ENCODE measurements around the gene TLR8.

DNA sequence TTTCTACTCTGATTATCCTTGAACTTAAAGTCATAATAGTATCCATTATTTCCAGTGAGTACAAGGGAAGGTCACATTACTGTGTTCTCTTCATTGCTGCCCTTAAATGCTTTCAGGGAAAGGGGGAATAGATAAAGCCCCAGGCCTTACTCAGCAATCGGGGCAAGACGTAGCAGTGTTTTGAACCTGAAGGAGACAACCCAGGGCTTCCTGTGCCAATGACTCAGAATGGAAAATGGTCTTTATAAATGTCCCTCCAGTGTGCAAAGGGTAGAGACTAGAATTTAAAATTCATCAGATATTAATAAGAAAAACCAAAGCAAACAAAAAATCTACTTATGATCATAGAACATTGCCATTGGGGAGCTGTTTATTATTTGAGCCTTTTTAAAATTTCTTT lies 23.7 kb downstream of the TLR8 start:
- TF ChIP-seq DNMT3B (CRISPR knock-in tag; conservative IDR thresholded peaks at IDR 0.05) (no peak), HOXA7 (CRISPR knock-in tag; IDR thresholded peaks at IDR 0.05) (no peak), CHD2 (IDR thresholded peaks at IDR 0.05; ENCODE audit: low read depth, low read length) (no peak), RAD21 (CRISPR knock-in tag; IDR thresholded peaks at IDR 0.05) (no peak), TCF7 (IDR thresholded peaks at IDR 0.05; ENCODE audit: low read depth) (no peak), ZNF296 (CRISPR knock-in tag; conservative IDR thresholded peaks at IDR 0.05) (no peak), NCOA2 (CRISPR knock-in tag; IDR thresholded peaks at IDR 0.05) (no peak), FOXK1 (CRISPR knock-in tag; IDR thresholded peaks at IDR 0.05; ENCODE audit: borderline replicate concordance, low read depth) (no peak), CCAR2 (optimal IDR thresholded peaks at IDR 0.05; ENCODE audit: low read depth, low read length) (no peak), RFX5 (IDR thresholded peaks at IDR 0.05; ENCODE audit: low read depth, low read length) (no peak)
- TF ChIP-seq, protein P1, sequence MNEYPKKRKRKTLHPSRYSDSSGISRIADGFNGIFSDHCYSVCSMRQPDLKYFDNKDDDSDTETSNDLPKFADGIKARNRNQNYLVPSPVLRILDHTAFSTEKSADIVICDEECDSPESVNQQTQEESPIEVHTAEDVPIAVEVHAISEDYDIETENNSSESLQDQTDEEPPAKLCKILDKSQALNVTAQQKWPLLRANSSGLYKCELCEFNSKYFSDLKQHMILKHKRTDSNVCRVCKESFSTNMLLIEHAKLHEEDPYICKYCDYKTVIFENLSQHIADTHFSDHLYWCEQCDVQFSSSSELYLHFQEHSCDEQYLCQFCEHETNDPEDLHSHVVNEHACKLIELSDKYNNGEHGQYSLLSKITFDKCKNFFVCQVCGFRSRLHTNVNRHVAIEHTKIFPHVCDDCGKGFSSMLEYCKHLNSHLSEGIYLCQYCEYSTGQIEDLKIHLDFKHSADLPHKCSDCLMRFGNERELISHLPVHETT (CRISPR knock-in tag; conservative IDR thresholded peaks at IDR 0.05) = no peak
- TF ChIP-seq, protein P2, sequence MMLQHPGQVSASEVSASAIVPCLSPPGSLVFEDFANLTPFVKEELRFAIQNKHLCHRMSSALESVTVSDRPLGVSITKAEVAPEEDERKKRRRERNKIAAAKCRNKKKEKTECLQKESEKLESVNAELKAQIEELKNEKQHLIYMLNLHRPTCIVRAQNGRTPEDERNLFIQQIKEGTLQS (CRISPR knock-in tag; IDR thresholded peaks at IDR 0.05) = no peak
- TF ChIP-seq, protein P3, sequence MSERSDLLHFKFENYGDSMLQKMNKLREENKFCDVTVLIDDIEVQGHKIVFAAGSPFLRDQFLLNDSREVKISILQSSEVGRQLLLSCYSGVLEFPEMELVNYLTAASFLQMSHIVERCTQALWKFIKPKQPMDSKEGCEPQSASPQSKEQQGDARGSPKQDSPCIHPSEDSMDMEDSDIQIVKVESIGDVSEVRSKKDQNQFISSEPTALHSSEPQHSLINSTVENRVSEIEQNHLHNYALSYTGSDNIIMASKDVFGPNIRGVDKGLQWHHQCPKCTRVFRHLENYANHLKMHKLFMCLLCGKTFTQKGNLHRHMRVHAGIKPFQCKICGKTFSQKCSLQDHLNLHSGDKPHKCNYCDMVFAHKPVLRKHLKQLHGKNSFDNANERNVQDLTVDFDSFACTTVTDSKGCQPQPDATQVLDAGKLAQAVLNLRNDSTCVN (CRISPR knock-in tag; IDR thresholded peaks at IDR 0.05; ENCODE audit: borderline replicate concordance) = no peak

All from HepG2 (cell line).